GM19238 (cell line): ENCODE results near the gene TSPEAR.

Experiments
- DNase-seq: peaks from one replicate; pipeline ENCODE4 v3.0.0; 2011; ENCODE audit warnings: low spot score; ENCODE audit not compliant: insufficient read length

Gene TSPEAR

DNA sequence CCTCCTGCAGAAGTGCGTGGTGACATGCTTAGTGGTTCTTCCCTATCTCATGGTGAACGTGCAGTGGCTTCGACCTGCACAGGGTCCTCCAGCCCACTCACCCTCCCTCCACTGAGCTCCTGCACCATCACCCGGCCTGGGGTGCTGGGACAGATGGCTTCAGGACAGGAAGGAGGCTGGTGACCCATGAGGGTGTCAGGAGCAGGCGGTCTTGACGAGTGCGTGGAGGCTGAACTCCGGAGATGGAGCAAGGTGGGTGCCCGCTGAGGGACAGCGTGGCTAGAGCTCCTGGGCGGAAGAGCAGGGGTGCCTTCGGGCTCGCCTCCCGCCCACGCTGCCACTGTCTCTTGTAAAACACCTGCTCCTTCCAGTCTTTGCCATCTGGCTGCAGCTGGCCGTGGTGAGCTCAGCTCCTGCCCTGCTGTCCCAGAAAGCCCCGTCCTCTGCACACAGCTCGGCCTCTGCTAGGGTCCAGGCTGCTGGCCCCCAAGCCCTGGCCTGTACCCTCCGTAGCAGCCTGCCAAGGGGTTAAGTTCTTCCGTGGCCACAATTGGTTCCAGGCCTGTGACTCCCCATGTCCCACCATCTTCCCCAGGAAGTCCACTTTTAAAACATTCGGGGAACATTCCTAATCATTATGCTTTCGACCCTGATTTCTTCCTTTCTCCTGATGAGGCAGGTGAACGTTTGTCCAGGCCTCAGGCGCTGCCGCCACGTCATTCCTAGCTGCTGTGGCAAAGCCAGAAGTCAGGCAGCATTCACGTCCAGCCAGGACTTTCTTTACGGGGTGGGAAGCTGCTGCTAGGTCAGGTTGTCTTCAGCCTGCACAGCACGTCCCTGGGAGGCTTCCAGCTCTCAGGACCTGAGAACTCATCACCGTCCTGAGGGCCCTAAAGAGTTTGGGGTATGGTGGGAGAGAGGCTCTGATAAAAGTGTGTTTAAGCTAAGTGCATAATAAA is 179.5 kb downstream of the TSPEAR start:
- DNase-seq = no peak

DNA sequence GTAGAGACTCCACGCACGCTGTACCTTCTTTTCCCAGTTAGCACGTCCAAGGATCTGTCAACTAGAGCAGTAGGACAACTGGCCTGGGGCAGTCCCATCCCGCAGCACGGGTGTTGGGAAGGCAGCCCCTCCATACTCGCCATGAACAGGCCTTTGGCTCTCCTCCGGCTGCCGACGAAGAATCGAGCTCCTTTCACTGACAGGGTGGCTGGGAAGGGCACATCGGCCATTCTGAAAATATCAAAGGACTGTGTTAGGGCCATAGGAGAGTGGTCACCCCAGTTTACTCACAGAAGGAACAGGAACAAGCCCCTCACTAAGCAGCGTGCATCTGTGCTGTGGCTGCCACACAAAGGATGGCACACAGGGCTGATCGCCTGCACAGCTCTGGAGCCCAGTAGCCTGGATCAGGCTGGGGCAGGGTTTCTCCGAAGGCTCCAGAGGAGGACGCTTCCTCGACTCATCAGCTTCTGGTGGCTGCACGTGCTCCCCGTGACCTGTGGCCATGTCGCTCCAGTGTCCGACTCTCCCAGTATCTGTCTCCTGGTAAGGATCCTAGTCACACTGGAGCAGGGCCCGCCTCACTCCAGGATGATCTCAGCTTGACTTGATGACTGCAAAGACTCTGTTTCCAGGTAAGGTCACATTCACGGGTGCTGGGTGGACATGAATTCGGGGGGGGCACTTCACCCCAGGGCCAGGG is 180.3 kb downstream of the TSPEAR start:
- DNase-seq = no peak

DNA sequence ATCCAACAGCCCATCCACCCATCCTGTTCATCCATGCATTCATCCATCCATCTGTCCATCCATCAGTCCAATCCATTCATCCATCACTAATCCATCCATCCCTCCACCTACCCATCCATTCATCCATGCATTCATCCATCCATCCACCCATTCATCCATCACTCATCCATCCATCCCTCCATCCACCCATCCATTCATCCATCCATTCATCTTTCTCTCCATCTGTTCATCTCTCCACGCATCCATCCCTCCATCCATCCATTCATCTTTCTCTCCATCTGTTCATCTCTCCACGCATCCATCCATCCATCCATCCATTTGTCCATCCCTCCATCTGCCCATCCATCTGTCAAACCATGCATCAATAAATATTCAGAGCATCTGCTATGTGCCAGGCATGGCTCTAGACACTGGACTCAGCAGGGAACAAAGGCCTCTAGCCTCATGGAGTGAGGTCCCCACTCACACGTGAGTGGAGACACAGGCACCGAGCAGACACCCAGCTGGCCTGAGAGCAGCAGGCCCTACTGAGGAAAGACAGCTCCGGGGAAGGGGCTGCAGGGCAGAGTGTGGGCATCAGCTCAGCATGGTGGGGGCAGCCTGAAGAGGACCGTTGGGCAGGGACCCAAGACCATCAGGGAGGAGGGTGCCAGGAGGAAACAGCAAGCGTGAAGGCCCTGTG is 181.0 kb downstream of the TSPEAR start:
- DNase-seq = no peak

DNA sequence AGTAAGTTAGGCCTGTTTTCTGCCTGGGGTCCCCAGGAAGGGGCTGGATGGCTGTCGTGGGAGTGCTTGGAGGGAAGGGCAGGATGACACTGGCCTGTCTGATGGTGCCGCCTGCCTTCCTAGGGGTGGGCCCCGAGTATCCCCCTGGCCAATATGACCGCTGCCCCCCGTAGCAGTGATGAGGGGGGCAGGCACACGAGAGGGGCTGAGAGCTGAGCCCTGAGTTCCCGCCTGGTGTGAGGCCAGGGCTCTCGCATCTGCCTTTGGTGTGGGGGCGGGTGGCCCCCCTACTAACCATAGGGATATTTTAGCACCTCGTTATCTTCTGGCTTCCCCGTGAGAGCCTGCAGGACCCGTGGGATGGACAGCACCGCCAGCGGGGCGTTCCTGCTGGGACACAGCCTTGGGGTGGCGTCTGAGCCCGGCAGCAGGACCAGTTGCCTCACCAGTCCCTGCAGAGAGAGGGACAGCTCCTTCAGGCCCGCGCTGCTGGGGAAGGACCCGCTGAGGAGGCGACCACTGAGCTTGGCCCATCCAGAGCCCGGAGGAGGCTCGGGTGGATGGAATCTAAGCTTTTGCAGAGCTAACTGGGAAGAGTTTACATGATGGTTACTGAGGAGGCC is 181.8 kb downstream of the TSPEAR start:
- no peak for DNase-seq

DNA sequence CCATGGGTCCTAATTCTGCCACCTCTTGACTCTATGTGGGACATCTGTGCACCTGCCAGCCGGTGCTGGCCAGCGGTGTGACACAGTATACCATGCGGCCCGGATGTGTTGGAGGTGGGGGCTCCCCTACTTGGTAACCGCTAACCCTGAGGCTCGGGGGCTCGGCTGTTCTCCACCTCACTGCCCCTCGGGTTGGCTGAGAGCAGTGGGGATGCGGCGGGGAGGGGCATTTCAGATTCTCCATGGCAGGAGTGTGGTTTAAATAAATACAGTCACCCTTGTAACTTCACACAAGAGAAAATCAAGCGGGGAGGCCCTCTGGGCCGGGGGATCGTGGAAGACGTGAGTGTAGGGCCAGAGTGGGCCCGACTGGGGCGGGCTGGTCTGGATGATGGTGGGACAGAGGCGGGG is 182.4 kb downstream of the TSPEAR start:
- DNase-seq = no peak

DNA sequence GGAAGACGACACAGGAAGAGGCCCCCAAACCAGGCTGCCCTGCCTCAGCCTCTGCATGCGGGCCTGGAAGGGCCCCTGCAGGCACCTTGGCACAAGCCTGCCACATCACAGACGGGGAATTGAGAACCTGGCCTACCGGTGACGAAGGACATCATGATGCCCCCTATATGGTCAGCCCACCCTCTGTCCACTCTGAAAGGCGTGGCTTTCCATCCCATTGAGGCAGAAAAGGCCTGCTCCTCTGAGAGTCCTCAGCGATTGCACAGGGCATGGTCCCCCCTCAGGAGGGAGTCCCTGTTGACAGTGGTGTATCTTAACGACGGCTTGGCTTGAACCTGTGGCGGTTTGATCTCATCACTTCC is 182.8 kb downstream of the TSPEAR start:
- DNase-seq = no peak

DNA sequence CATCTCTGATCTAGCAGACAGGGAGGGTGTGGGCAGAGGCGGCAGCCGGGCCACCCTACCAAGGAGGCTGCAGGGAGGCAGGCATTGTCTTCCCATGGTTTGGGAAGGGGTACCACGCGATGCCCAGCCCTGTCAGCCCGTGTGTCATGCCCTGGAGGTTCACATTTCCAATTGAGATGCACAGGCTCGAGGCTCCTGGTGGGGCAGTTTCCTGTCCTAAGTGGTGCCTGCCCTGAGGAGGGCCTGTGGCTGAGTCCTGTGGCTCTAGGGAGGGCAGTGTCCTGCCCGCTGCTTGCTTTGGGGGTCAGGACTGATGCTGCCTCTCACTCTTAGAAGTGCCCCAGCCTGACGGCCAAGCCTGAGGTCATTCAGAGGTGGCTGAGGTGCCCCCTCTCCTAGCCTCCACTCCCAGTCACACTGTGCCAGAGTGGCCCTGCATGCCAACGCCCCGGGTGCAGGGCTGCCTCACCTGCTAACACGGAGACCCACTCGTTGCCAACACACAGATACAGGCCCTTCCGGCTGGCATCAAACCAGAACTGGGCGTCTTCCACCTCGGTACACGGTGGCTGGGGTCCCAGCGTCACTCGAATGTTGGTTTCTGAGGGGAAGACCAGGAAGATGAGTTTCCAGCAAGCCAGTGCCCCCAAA is 183.3 kb downstream of the TSPEAR start:
- DNase-seq = no peak

DNA sequence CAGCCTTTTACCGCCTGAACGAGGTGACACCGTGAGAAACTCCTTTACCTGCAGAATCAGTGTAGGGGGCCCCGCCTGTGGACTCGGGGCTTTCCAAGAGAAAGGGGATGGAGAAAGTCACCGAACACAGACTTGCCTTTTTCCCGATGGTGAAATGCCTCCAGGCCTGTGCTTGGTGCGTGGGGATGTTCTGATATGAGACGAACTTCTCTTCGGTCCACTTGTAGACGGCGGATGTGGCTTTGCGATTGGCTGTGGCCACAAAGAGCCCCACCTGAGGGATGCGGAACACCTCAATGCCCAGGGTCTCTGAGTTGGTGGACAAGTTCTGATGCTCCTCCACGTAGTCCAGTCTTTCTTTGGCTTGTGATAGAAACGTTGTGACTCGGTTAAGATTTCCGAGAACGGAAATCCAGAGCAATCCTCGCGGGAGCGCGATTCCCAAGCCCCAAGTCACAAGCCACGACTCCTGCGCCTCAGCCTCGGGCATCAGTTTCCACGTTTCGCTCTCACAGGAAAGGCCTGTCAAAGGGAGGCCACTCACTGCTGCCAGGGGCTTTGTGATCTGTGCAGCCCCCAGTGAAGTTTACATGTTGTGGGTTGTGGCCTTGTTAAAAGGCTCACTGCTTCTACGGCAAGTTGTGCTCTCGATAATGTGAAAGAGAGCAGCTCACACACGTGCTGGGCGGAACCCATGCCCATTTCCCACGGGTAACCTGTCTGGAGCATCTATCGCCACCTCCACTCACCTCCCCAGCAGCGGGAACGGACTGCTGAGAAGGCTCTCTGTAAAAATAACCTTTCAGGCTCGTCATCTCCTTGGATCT is 184.0 kb downstream of the TSPEAR start:
- no peak for DNase-seq

DNA sequence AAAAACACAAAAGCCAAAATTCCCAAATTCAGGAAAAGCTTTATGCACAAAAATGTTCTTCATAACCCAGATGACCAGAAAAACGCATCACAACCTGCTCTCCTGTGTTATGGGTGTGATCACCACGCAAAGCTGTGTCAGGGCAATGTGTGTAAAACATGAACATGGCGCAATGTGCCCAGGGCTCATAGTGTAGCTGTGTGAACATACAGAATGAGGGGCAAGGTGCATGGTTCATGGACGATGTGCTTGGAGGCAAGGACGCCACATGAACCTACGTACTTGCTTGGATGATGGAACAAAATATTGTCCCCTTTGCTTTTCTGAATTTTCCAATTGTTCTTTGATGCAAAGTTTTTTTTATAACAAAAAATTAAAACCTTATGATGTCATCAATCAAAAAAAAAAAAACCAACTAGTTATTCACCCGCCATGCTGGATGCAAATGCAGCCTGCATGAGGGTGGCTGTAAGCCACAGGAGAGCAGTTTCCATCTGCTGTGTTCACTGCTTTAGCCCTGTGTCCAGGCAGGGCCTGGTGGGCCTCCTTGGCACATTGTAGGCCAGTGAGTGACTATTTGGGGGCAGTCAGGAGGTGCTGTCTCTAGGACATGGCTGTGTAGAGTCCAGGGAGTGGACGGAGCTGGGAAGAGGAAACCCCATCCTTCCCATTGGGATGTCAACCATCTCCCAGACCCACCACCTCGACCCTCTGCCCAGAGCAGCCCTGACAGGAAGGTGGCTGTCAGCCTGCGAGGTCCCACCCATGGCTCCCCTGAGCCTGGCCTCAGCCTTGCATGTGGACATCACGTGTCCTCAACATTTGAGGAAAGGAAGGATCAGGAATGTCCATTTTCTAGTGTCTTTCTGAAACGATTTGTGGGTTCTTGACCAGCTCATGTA is 185.0 kb downstream of the TSPEAR start:
- DNase-seq = no peak

DNA sequence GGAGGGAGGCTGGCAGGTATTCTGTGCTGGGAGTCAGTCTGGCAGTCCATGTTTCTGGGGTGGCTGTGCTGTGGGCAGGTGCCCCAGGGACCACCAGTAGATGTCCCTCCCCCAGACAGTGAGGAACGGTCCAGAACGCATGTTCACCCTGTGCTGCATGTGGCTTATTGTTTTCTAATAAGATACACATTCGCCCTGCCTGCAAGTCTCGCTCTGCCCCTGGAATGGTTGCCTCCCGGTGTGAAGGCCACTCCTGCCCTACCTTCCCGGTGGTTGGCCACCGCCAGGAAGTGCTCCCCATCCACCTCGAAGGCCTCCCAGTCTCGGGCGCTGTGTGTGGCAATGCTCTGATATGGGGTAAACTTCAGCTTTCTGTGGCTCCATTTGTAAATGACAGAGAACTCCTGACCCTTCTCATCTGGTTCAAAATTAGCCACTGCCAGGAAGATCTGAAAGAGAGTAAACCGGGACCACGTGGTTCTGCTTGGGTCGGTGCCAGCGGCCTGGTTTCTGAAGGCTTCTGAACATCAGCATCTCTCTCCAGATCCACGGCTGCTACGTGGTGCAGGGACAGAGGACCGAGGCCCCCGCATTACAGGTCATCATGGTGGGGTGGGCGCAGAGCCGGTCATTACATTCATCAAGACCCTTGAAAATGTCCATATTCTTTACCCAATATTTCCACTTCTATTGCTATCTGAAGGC is 185.8 kb downstream of the TSPEAR start:
- no peak for DNase-seq

DNA sequence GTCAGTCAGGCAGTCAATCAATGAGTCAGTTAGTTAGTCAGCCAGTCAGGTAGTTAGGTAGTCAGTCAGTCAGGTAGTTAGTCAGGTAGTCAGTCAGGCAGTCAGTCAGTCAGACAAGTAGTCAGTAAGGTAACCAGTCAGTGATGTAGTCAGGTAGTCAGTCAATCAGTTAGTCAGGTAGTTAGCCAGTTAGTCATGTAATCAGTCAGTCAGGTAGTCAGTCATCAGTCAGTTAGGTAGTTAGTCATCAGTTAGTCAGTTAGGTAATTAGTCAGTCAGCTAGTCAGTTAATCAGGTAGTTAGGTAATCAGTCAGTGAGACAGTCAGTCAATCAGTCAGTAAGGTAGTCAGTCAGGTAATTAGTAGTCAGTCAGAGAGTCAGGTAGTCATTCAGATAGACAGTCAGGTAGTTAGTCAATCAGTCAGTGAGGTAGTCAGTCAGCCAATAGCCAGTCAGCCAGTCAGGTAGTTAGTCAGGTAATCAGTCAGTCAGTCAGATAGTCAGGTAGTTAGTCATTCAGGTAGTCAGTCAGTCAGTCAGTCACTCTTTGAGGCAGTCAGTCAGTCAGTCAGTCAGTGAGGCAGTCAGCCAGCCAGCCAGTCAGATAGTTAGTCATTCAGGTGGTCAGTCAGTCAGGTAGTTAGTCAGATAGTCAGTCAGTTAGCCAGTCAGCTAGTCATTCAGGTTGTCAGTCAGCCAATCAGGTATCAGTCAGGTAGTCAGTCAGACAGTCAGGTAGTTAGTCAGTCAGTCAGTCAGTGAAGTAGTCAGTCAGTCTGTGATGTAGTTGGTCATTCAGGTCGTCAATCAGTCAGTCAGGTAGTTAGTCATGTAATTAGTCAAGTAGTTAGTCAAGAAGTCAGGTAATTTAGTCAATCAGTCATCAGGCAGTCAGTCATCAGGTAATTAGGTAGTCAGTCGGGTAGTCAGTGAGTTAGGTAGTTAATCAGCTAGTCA is 186.7 kb downstream of the TSPEAR start:
- no peak for DNase-seq

DNA sequence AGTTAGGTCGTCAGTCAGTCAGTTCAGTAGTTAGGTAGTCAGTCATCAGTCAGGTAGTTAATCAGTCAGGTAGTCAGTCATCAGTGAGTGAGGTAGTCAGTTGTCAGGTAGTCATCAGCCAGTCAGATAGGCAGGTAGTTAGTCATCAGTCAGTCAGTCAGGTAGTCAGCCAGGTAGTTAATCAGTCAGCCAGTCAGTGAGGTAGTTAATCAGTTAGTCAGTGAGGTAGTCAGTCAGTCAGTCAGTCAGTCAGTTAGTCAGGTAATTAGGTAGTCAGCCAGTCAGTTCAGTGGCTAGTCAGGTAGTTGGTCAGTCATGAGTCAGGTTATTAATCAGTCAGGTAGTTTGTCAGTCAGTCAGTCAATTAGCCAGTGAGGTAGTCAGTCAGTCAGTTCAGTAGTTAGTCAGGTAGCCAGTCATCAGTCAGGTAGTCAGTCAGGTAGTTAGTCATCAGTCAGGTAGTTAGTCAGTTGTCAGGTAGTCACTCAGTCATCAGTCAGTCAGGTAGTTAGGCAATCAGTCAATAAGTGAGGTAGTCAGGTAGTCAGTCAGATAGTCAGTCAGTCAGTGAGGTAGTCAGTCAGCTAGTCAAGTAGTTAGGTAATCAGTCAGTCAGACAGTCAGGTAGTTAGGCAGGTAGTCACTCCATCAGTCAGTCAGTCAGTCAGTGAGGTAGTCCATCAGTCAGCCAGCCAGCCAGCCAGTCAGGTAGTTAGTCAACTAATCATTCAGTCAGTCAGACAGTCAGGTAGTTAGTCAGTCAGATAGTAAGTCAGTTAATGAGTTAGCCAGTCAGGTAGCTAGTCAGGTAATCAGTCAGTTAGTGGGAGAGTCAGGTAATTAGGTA is 187.6 kb downstream of the TSPEAR start:
- no peak for DNase-seq

DNA sequence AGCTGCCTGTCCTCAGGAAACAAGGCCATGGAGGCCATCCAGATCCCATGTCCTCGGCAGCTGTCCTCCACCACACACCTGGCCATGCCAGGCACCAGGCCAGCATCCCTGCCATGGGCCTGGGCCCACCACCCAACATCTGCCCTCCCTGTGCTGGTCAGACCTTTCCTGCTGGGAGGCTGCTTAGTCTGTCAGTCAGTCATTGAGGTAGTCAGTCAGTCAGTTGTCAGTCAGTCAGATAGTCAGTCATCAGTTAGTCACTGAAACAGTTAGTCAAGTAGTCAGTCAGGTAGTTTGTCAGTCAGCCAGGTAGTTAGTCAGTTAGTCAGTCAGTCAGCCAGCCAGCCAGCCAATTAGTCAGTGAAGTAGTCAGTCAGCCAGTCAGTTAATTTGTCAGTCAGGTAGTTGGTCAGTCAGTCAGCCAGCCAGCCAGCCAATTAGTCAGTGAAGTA is 188.6 kb downstream of the TSPEAR start:
- no peak for DNase-seq

DNA sequence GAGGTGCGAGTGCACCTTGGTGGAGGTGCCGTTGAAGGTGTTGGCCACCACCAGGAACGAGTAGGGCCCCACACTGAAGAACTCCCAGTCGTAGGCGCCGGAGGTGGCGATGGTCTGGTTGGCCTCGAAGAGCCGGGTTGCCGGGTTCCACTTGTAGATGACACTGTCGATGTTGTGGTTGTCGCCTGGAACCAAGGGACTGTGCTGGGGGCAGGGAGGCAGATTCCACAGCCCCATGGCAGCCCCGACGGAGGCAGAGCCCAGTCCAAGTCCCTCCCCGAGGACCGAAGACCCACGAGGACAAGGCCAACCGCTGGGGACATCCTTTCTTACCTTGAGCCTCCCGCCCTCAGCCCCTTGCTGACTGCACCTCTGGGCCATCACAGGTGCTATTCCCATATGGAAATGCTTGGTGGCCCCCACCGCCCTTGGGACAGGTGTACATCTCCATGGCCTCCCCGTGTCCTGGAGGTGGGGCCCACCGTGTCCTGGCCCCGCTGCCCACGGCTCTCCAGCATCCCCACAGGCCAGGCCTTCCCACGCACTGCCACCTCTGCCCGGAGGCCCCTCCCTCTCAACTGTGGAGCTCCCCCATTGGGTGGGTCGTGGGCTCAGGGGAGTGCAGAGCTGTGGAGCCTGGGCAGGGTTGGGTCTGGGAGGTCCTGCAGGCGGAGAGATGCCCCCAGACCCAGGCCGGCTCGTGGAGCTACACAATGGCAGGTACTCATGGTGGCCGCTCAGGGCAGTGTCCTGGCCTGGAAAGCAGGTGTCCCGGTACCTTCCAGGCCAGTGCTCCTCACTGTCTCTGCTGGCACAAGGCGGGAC is 189.2 kb downstream of the TSPEAR start:
- DNase-seq = no peak

DNA sequence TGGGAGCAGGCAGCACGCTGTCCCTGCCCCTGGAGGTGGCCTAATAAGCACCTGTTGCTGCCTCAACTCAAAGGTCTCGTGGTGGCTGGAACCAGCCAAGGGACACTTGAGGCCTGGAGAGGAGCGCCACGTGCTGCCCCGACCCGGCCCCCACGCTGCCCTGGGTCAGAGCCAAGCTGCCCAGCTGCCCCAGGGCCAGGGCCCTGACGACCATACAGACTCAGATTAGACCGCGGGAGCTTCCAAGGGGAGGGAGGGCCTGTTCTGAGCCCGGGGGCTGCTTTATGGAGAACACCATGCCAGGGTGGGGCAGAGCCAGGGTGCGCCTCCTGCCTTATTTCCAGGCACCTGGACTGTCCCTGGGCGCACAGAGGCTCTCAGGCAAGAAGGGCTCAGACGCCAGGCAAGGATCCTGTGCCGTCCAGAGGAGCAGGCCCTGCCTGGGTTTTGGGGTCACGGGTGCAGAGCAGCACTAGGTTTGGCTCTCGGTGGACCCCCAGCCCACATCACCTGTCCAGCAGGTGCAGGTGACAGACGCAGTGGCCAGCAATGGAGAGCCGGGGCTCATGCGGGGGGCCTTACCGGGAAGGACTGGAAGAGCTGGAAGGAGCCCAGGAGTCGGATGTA is 190.0 kb downstream of the TSPEAR start:
- DNase-seq = no peak
